Lower lobe of right lung (tissue), 2 donors: ENCODE data around the gene C16orf96. TPM values are rescaled to one million over a fixed set of nuclear protein-coding genes. Genes with fewer than 3 reads are reported as not detected.

Experiments
- ATAC-seq, 2 donors: fragments of 200-7000 bp; cut with Tn5 transposase; one replicate each; pipeline ENCODE4 v1.9.1; 2020 to 2022; ENCODE audit warnings: mild to moderate bottlenecking in 2 of 2, moderate library complexity in 2 of 2
- DNase-seq: peaks from one replicate; pipeline ENCODE4 v3.0.0-alpha.2; 2020
- H3K27ac ChIP-seq: fragments of 200-600 bp; one replicate; pipeline ENCODE4 v1.8.0; 2022
- H3K27me3 ChIP-seq: fragments of 200-600 bp; one replicate; pipeline ENCODE4 v1.8.0; 2022; ENCODE audit warnings: low read depth
- H3K36me3 ChIP-seq: fragments of 200-600 bp; one replicate; pipeline ENCODE4 v1.8.0; 2022; ENCODE audit warnings: mild to moderate bottlenecking
- H3K4me1 ChIP-seq: fragments of 200-600 bp; one replicate; pipeline ENCODE4 v1.8.0; 2022
- H3K4me3 ChIP-seq: fragments of 200-600 bp; one replicate; pipeline ENCODE4 v1.8.0; 2022; ENCODE audit warnings: mild to moderate bottlenecking
- H3K9me3 ChIP-seq: fragments of 200-600 bp; one replicate; pipeline ENCODE4 v1.8.0; 2022
- intact Hi-C: fragments of 100-400 bp; cut with DNase I; formaldehyde crosslinking; loops from one replicate; pipeline ENCODE4 v1.11.0; 2022
- total RNA-seq: library from RNA; stranded (reverse); fragmentation: NEBNext Ultra II Directional; extraction: Animal tissue kit (Norgen Biotek cat#: 25700); gene quantifications from one replicate; pipeline ENCODE4 v1.2.1, GENCODE V29; 2021
- TF ChIP-seq, protein P1 (sequence below): fragments of 200-600 bp; IDR thresholded peaks from one replicate; pipeline ENCODE4 v1.8.0; 2022; ENCODE audit warnings: antibody characterized with exemption, mild to moderate bottlenecking
- donor health status: DM: no; HTN: yes; CAD: no; lungs with severe emphysema.

Gene C16orf96
- total RNA-seq, 1 donor from 2014 or later = 0.21 TPM

DNA sequence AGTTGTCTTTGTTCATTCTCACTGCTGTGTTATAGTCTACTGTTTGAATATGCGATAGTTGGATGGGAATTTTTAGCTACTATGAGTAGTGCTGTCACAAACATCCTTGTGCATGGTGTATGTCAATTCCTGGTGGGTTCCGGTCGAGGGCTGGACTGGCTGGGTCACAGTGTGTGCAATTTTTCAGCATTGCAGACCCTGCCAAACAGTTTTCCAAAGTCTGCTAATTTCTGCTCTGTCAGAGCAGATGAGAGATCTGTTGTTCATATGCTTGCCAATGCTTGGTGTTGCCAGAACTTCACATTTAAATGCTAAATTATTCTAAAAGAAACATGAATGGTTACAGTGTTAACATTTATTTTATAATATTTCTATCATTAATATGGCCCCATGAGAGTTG lies 3.6 kb upstream of the C16orf96 start:
- intact Hi-C loops = no loop called here
- no peaks in the 10 kb centered on the region for H3K4me1 ChIP-seq
- H3K36me3 ChIP-seq = no peaks in the 10 kb centered on the region

DNA sequence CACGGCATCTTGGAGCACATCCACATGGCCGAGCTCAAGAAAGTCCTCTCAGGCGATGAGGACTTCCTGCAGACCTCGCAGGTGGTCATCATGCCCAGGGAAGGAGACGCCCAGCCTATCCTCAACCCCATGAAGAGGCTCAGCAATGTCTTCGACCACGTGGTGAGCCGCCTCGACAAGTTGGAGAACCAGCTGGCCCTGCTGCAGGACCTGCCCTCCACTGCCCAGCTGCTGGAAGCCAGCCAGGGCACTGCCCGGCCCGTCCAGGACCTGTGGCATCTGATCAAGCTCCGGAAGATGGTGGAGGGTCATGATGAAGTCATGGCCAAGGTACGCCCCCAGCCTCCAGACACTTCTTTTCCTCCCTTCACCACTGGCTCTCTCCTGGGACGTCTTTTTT lies 440 bp downstream of the C16orf96 start:
- Histone ChIP-seq H3K4me3 (no peak overlapping the region), H3K27me3 (no peaks in the 10 kb centered on the region), H3K27ac (no peak overlapping the region), H3K9me3 (no peaks in the 10 kb centered on the region), H3K36me3 (no peaks in the 10 kb centered on the region), H3K4me1 (no peaks in the 10 kb centered on the region)
- TF ChIP-seq, protein P1, sequence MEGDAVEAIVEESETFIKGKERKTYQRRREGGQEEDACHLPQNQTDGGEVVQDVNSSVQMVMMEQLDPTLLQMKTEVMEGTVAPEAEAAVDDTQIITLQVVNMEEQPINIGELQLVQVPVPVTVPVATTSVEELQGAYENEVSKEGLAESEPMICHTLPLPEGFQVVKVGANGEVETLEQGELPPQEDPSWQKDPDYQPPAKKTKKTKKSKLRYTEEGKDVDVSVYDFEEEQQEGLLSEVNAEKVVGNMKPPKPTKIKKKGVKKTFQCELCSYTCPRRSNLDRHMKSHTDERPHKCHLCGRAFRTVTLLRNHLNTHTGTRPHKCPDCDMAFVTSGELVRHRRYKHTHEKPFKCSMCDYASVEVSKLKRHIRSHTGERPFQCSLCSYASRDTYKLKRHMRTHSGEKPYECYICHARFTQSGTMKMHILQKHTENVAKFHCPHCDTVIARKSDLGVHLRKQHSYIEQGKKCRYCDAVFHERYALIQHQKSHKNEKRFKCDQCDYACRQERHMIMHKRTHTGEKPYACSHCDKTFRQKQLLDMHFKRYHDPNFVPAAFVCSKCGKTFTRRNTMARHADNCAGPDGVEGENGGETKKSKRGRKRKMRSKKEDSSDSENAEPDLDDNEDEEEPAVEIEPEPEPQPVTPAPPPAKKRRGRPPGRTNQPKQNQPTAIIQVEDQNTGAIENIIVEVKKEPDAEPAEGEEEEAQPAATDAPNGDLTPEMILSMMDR = no peak
- DNase-seq (no peak), ATAC-seq (peak; percentile 15 to 26)
- intact Hi-C loops = no loop called here

More for the DNA sequence above, 3.6 kb upstream of the C16orf96 start:
- DNase-seq = no peak
- Histone ChIP-seq H3K27ac (no peak overlapping the region), H3K4me3 (no peak overlapping the region), H3K27me3 (no peaks in the 10 kb centered on the region), H3K9me3 (no peaks in the 10 kb centered on the region)
- peak in 1 of 2 donors; percentile 33 for ATAC-seq
- TF ChIP-seq, protein P1 = no peak

DNA sequence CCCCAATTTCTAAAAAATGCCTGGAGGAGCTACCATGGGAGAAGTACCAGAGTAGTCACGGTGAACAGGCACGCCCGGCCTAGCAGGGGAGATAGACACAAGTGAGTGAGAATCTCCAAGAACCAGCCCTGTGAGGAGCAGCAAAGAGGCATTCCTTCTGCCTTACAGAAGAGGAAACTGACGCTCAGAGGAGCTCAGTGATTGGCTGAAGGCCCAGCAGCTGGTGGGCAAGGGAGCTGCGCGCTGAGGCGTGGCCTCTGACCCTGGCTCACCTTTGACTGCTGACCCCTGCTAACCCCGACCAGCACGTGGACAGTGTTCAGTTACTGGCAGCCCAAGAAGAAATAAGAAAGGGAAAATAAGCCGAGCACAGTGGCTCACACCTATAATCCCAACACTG lies 1.8 kb downstream of the C16orf96 start:
- DNase-seq (no peak), ATAC-seq (no peak)
- Histone ChIP-seq H3K36me3 (no peaks in the 10 kb centered on the region), H3K4me1 (no peaks in the 10 kb centered on the region), H3K27ac (no peak overlapping the region), H3K9me3 (no peaks in the 10 kb centered on the region), H3K27me3 (no peaks in the 10 kb centered on the region), H3K4me3 (no peak overlapping the region)
- TF ChIP-seq, protein P1 = no peak
- intact Hi-C loops = no loop called here

DNA sequence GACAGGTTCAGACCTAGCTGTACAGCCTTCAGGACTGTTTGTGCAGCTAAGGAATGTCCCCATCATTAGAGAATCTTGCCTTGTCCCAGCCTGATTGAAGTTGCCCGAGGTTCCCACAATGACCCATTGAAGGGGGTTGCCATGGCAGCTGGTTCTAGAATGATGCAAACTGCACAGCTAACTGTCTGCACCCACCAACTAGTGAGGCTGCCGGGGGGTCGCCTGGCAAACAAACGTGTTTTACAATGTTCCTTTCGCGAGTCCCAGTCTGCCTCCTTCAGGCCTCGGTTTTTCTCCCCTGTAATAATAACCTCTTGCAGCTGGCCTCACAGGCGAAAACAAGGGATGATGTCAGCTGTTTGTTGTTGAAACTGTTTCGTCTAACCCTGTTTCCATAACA lies 5.5 kb downstream of the C16orf96 start:
- no peak overlapping the region for H3K27ac ChIP-seq
- H3K36me3 ChIP-seq = no peaks in the 10 kb centered on the region
- TF ChIP-seq, protein P1 = no peak
- no peak for DNase-seq
- H3K4me1 ChIP-seq = no peaks in the 10 kb centered on the region
- no peak for ATAC-seq
- H3K4me3 ChIP-seq = no peak overlapping the region
- no peaks in the 10 kb centered on the region for H3K27me3 ChIP-seq
- intact Hi-C loops = no loop called here
- H3K9me3 ChIP-seq = no peaks in the 10 kb centered on the region

DNA sequence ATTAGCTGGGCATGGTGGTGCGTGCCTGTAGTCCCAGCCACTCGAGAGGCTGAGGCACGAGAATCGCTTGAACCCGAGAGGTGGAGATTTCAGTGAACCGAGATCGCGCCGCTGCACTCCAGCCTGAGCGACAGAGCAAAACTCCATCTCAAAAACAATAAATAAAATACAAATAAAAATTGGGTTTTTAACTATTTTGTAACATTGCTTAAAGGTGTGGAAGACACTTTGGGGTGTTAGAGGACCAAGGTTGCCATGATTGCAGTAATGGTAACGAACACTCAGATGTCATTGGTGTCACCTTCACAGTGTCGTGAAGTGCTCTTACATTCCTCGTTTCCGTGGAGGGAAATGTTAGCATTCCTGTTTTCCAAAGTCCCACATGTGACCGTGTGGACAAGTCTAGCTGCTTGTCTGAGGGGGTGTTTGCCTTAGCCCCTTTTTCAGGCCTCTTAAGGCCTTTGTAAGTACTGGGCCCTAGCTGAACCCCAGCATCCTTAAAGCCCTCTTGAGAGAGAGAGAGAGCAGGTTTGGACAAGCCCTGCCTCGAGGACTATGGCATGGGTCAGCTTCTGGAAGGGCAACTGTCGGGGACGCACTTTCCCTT lies 8.6 kb downstream of the C16orf96 start:
- ATAC-seq (peak; percentile 74 to 80), DNase-seq (no peak)
- Histone ChIP-seq H3K36me3 (no peaks in the 10 kb centered on the region), H3K4me3 (no peak overlapping the region), H3K27ac (no peak overlapping the region), H3K27me3 (no peaks in the 10 kb centered on the region), H3K4me1 (no peaks in the 10 kb centered on the region), H3K9me3 (no peaks in the 10 kb centered on the region)
- TF ChIP-seq, protein P1 = no peak
- intact Hi-C loops = no loop called here

DNA sequence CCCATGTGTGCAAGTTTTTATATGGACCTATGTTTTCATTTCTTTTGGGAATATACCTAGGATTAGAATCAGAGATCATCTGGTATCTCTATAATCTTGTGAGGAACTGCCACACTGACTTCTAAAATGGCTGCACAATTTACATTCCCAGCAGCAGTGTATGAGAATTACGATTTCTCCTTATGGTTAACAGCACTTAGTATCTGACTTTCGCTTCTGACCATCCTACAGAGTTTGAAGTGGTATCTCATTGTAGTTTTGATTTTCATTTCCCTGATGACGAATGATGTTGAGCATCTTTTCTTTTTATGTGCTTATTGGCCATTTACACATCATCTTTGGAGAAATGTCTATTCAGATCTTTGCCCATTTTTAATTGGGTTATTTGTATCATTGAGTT lies 10.0 kb downstream of the C16orf96 start:
- Histone ChIP-seq H3K4me1 (no peaks in the 10 kb centered on the region), H3K27ac (no peak overlapping the region), H3K9me3 (no peaks in the 10 kb centered on the region), H3K36me3 (no peaks in the 10 kb centered on the region), H3K27me3 (no peaks in the 10 kb centered on the region), H3K4me3 (no peak overlapping the region)
- TF ChIP-seq, protein P1 = no peak
- ATAC-seq = no peak
- intact Hi-C loops = no loop called here
- no peak for DNase-seq
